ENCODE data around the gene CTTNBP2. TPM values are rescaled to one million over a fixed set of nuclear protein-coding genes. Genes with fewer than 3 reads are reported as not detected.

Gene CTTNBP2
- total RNA-seq, 2 experiments from 2014 or later: not detected

DNA sequence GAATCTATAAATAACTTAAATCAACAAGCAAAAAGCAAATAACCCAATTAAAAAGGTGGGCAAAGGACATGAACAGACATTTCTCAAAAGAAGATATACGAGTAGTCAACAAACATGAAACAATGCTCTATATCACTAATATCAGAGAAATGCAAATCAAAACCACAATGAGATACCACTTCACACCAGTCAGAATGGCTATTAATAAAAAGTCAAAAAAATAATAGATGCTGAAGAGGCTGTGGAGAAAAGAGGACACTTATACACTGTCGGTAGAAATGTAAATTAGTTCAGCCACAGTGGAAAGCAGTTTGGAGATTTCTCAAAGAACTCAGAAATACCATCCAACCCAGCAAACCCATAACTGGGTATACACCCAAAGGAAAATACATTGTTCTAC is 70.6 kb downstream of the CTTNBP2 start:
- peaks cover under 1% of the 10 kb centered on the region for H3K27me3 Mint-ChIP-seq
- H3K4me1 Mint-ChIP-seq: no peaks in the 10 kb centered on the region
- H3K4me3 Mint-ChIP-seq: no peak overlapping the region
- DNase-seq (no peak), ATAC-seq (ENCODE audit: low read depth) (no peak)
- POLR2A ChIA-PET: no interaction called here
- H3K36me3 Mint-ChIP-seq: no peaks in the 10 kb centered on the region
- no peak overlapping the region for H3K27ac Mint-ChIP-seq
- no peaks in the 10 kb centered on the region for H3K9me3 Mint-ChIP-seq

DNA sequence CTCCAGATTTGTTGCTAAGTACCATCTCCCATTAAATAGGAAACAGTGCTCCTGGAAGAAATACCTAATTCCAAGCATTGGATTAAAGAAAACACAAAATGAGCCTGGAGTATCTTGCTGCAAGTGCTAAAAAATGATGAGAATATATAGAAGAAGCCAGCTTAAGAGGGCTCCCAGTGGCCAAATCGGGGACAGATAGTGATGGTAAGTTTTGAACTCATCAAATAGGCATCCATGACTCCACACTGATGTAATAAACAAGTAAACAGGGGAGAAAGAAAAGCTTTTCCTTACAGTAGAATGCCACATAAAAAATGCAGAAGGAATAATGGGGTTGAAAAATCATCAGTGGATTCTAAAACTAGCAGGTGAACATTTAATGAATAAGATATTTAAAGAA is 72.4 kb downstream of the CTTNBP2 start:
- no peaks in the 10 kb centered on the region for H3K4me1 Mint-ChIP-seq
- no peak for ATAC-seq (ENCODE audit: low read depth)

DNA sequence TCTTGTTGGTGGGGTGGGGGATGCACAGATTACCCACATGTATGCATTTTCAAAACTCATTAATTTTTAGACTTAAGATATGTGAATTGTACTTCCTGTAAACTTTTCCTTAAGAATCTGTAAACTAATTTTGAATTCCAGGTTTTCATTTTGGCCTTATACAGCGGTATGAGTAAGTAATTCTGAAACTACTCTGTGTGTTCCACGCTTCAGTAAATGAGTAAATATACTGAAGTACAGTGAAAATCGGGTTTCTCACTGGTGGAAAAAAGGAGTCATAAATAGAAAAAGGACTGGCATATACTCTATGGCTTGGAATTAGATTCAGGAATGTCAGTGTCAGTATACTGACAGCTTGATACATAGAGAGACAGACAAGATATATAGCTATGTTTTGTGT is 72.8 kb downstream of the CTTNBP2 start:
- Mint-ChIP-seq H3K9me3 (no peaks in the 10 kb centered on the region), H3K4me1 (no peaks in the 10 kb centered on the region), H3K36me3 (no peaks in the 10 kb centered on the region), H3K4me3 (no peak overlapping the region), H3K27me3 (peaks cover 6% of the 10 kb centered on the region), H3K27ac (no peak overlapping the region)
- ATAC-seq (ENCODE audit: low read depth) (no peak), DNase-seq (no peak)
- POLR2A ChIA-PET: no interaction called here

More for the DNA sequence above, 72.4 kb downstream of the CTTNBP2 start:
- Mint-ChIP-seq H3K27ac (no peak overlapping the region), H3K36me3 (no peaks in the 10 kb centered on the region), H3K27me3 (peaks cover 6% of the 10 kb centered on the region), H3K4me3 (no peak overlapping the region), H3K9me3 (no peaks in the 10 kb centered on the region)
- DNase-seq: no peak
- POLR2A ChIA-PET: no interaction called here

DNA sequence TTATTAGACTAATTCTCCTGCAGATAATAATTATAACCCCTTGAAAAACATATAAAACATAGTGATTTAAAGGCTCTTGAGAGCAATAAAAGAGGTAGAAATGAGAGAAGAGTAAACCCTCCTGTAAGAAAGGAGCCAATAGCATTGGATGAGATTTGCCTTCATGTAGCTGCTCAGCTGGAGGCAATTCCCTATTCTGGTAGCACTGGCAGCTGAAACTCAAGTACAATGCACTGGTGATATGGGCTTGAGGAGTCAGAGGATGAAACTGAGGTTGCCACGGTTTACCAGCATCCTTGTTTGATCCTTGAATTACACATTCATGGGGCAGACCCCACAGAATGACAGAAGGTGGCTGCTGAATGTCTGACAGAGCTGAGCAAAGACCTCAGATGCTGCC is 76.4 kb downstream of the CTTNBP2 start:
- Mint-ChIP-seq H3K27ac (no peak overlapping the region), H3K4me3 (no peak overlapping the region)

DNA sequence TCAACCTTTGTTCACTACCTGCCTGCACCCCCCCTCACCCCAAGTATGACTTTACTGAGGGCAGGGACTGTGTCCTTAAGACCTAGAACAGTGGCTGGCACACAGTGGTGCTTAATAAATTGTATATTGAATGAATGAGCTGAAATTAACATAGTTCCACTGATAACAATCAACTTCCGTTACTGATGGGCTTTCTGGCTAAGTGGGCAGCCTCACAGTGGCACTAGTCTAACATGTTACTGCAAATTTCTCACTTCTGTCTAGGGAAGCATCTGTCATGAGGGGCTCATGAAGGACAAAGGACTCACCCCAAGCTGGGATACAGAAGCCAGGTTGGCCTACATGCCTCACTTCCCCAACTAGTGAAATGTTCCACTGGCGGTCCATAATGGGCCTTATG is 79.3 kb downstream of the CTTNBP2 start:
- DNase-seq: no peak
- POLR2A ChIA-PET: no interaction called here
- no peak for ATAC-seq (ENCODE audit: low read depth)
- Mint-ChIP-seq H3K4me3 (no peak overlapping the region), H3K27me3 (peaks cover 7% of the 10 kb centered on the region), H3K4me1 (no peaks in the 10 kb centered on the region), H3K27ac (no peak overlapping the region), H3K9me3 (no peaks in the 10 kb centered on the region), H3K36me3 (no peaks in the 10 kb centered on the region)

More for the DNA sequence above, 76.4 kb downstream of the CTTNBP2 start:
- no peaks in the 10 kb centered on the region for H3K36me3 Mint-ChIP-seq
- DNase-seq: no peak
- POLR2A ChIA-PET: no interaction called here
- H3K4me1 Mint-ChIP-seq: no peaks in the 10 kb centered on the region
- no peaks in the 10 kb centered on the region for H3K9me3 Mint-ChIP-seq
- H3K27me3 Mint-ChIP-seq: peaks cover 6% of the 10 kb centered on the region
- ATAC-seq (ENCODE audit: low read depth): no peak

DNA sequence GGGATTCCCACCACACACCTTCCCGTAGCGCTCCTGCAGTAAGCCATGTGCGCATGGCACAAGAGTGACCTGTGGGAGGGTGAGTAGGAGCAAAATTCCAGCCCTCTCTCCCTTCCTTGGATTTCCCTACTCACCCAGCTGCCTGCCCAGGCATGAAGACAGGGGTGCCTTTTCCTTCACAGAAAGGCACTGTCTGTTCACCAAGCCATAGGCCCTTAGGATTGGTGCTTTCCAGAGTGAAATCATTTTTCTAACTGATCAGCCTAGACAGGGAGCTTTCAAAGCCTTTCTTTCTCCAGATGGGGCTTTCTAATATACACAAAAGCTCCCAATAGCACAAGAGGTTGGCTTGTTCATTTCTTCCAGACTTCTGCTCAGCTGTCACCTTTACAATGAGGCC is 79.7 kb downstream of the CTTNBP2 start:
- H3K4me1 Mint-ChIP-seq: no peaks in the 10 kb centered on the region
- no peak overlapping the region for H3K4me3 Mint-ChIP-seq
- DNase-seq: no peak
- POLR2A ChIA-PET: no interaction called here
- H3K9me3 Mint-ChIP-seq: no peaks in the 10 kb centered on the region
- no peaks in the 10 kb centered on the region for H3K36me3 Mint-ChIP-seq
- peaks cover 7% of the 10 kb centered on the region for H3K27me3 Mint-ChIP-seq
- H3K27ac Mint-ChIP-seq: no peak overlapping the region
- no peak for ATAC-seq (ENCODE audit: low read depth)

DNA sequence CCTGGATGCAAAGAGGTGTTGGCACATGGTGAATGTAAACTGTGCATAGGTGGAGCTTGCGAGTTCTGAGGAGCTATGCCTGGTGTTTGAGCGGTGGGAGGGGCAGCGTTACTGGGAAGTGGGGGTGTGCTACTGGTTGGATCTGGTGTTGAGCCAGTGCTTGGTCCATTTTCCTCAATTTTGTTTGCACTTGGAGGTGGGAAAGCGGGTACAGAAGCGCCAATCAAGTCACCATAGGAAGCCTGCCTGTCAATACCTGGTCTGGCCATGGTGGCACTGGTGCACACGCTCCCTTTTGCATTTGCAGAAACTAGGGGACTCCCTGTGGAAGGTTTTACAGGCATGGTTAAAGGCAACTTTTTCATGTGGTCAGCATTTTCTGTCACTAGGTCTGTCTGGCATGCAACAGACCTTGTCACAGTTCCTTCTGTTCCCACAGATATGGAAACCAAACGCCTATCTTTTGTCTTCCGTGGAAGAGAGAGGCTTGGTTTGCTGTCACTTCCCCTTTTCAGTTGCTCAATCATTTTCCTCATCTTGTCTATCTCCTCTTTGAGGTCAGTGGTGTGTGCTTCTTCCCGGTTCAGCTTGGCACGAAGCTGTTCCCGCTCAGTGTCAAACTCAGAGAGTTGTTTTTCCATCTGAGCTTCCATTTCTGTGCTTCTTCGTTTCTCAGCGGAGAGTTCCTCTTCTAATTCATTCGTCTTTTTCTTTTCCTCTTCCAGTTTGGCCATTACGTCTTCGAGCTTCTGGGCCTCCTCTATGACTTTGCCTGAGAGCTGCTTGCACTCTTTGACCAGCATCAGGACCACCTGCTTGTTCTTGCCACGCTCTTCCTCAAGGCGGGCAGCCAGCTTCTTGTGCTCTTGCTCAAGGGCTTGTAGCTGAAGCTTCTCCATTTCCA is 81.1 kb downstream of the CTTNBP2 start:
- H3K4me1 Mint-ChIP-seq: no peaks in the 10 kb centered on the region
- peaks cover 1% of the 10 kb centered on the region for H3K27me3 Mint-ChIP-seq
- POLR2A ChIA-PET: no interaction called here
- no peak overlapping the region for H3K4me3 Mint-ChIP-seq
- ATAC-seq (ENCODE audit: low read depth) (no peak), DNase-seq (no peak)
- no peak overlapping the region for H3K27ac Mint-ChIP-seq
- no peaks in the 10 kb centered on the region for H3K9me3 Mint-ChIP-seq
- no peaks in the 10 kb centered on the region for H3K36me3 Mint-ChIP-seq

DNA sequence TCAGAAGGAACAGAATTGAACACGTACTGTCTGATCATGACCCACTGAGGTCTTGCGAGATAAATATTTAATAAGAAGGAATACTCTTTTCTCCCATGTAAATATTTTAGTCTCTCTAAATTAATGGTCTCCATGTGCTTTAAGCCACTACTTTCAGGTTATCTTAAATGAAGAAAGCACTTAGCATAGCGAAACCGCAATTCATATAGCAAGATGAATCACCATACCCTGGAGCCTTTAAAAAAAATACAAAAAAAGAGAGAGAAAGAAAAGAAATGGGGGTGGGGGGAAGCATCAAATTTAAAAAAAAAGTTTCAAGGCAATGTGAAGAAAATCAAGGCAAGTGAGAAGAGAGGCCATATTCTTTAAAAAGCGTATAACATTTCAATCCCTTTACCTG is 82.5 kb downstream of the CTTNBP2 start:
- Mint-ChIP-seq H3K27me3 (peaks cover 1% of the 10 kb centered on the region), H3K36me3 (no peaks in the 10 kb centered on the region), H3K4me3 (no peak overlapping the region), H3K9me3 (no peaks in the 10 kb centered on the region), H3K4me1 (no peaks in the 10 kb centered on the region), H3K27ac (no peak overlapping the region)
- no peak for ATAC-seq (ENCODE audit: low read depth)
- POLR2A ChIA-PET: no interaction called here
- DNase-seq: no peak

DNA sequence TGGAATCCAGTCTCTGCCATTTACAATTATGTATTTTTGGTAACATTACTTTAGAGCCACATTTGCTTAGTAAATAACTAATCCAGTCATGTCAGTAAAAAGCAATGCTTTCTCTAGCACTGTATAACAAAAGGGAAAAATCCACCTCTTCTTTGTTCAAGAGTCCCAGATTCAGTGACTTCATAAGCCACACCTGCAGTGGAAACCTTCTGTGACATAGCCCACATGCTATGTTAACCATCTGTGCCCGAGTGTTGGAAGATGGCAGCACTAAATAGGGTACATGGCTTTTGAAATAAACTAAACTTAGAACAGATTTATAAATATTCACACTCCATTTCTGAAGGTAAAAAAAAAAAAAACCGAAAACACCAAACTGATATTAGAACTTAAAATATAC is 83.0 kb downstream of the CTTNBP2 start:
- Mint-ChIP-seq H3K4me3 (no peak overlapping the region), H3K27ac (no peak overlapping the region), H3K27me3 (peaks cover 1% of the 10 kb centered on the region), H3K36me3 (no peaks in the 10 kb centered on the region), H3K9me3 (no peaks in the 10 kb centered on the region), H3K4me1 (no peaks in the 10 kb centered on the region)
- no peak for ATAC-seq (ENCODE audit: low read depth)
- POLR2A ChIA-PET: no interaction called here
- no peak for DNase-seq

DNA sequence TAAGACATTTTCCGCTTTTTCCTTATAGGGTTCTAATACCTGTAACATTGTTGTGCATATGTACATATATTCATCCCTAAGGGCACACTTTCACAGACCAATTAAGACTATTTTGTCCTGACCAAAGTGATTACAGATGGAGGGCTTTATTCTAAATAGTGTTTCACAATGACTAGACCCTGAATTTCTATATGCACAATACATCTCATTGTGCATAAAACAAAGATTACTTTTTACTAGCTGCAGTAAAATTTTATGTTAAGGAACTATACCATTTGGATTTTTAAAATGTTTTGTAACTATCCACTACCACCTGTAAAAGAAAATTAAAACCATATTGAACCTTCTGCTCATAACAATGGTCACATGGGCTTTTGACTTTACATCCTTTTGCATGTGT is 87.8 kb downstream of the CTTNBP2 start:
- H3K27ac Mint-ChIP-seq: no peak overlapping the region

DNA sequence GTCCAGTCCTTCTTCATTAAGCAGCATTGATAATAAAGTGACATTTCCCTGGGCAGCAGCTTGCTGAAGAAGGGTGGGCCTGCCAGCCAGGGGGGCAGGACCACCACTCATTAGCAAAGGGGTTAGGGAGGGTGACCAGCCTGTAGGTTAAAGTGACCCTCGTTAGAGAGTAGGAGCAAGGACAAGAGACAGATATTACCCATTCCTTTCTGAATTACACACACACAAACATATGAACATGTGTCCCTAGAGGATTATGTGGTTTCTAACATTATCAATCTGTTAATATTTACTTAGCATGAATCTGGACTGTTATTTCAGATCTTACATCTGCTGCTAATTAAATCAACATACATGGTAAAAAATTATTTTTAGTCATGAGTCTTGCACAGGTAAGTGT is 88.9 kb downstream of the CTTNBP2 start:
- H3K36me3 Mint-ChIP-seq: no peaks in the 10 kb centered on the region
- ATAC-seq (ENCODE audit: low read depth): no peak
- no peak for DNase-seq
- H3K4me1 Mint-ChIP-seq: no peaks in the 10 kb centered on the region
- POLR2A ChIA-PET: no interaction called here
- no peaks in the 10 kb centered on the region for H3K9me3 Mint-ChIP-seq
- peaks cover 1% of the 10 kb centered on the region for H3K27me3 Mint-ChIP-seq
- H3K4me3 Mint-ChIP-seq: no peak overlapping the region
- H3K27ac Mint-ChIP-seq: no peak overlapping the region

More for the DNA sequence above, 87.8 kb downstream of the CTTNBP2 start:
- H3K4me1 Mint-ChIP-seq: no peaks in the 10 kb centered on the region
- no peaks in the 10 kb centered on the region for H3K9me3 Mint-ChIP-seq
- POLR2A ChIA-PET: no interaction called here
- DNase-seq (no peak), ATAC-seq (ENCODE audit: low read depth) (no peak)
- H3K4me3 Mint-ChIP-seq: no peak overlapping the region
- H3K36me3 Mint-ChIP-seq: no peaks in the 10 kb centered on the region
- H3K27me3 Mint-ChIP-seq: peaks cover 1% of the 10 kb centered on the region

DNA sequence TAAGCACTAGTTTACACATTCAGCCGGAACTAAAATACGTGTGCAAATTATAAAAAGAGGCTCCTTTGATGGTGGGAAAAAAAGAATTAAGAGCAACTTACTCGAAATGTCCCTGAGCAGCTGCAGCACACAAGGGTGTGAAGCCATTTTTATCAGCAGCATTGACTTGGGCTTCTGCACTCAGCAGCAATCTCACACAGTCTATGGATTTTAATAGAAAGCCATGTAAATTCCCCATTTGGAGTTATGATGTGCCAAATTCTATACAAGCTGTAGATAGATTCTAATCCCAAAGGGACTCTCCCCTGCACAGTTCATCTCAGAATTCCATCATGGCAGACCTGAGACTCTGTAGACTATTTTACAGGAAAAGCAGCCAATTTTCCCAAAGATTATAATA is 90.5 kb downstream of the CTTNBP2 start:
- Mint-ChIP-seq H3K36me3 (no peaks in the 10 kb centered on the region), H3K27me3 (peaks cover 1% of the 10 kb centered on the region), H3K4me3 (no peak overlapping the region), H3K27ac (no peak overlapping the region), H3K4me1 (no peaks in the 10 kb centered on the region), H3K9me3 (no peaks in the 10 kb centered on the region)
- ATAC-seq (ENCODE audit: low read depth): no peak
- DNase-seq: no peak
- POLR2A ChIA-PET: no interaction called here

DNA sequence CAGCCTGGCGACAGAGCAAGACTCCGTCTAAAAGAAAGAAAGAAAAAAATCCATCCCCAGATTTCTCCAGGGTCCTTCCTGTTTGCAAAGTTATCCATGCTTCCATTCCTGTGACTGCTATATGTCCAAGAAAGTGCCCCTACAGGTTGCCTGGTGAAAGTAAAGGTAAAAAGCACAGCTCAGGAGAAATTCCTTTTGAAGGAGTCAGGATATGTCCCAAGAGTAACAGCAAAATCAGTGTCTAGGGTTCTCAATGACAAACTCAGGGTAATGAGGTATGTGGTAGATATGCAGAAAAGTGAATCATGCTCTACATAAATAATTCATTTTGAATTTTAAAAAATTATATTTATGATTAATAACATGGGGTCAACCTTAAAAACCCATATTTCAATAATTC is 91.5 kb downstream of the CTTNBP2 start:
- peaks cover 1% of the 10 kb centered on the region for H3K27me3 Mint-ChIP-seq

DNA sequence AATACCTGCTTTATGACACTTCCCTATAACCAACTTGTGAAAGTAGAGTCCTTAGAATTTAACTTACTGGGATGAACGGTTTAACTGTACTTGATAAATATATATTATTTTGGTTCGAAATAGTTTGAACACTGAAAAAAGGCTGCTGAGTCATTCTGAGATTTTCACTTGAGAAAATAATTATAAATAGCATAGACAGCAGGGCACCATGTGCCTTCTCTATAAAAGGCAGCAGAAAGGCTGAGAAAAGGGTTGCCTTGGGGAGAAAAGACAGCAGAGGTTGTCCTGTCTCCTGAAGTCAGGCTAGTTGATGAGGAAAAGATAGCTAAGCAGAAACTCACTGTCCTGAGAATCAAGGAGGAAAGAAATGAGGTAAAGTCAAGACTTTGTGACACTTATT is 92.4 kb downstream of the CTTNBP2 start:
- no peaks in the 10 kb centered on the region for H3K4me1 Mint-ChIP-seq
- H3K27me3 Mint-ChIP-seq: peaks cover 1% of the 10 kb centered on the region
- H3K36me3 Mint-ChIP-seq: no peaks in the 10 kb centered on the region
- ATAC-seq (ENCODE audit: low read depth): no peak
- H3K27ac Mint-ChIP-seq: no peak overlapping the region
- no peaks in the 10 kb centered on the region for H3K9me3 Mint-ChIP-seq
- POLR2A ChIA-PET: no interaction called here
- no peak for DNase-seq
- H3K4me3 Mint-ChIP-seq: no peak overlapping the region

More for the DNA sequence above, 91.5 kb downstream of the CTTNBP2 start:
- Mint-ChIP-seq H3K27ac (no peak overlapping the region), H3K4me1 (no peaks in the 10 kb centered on the region), H3K9me3 (no peaks in the 10 kb centered on the region), H3K36me3 (no peaks in the 10 kb centered on the region), H3K4me3 (no peak overlapping the region)
- POLR2A ChIA-PET: no interaction called here
- DNase-seq (no peak), ATAC-seq (ENCODE audit: low read depth) (no peak)
